ENCODE measurements around the gene LMBR1L. TPM values are rescaled to one million over a fixed set of nuclear protein-coding genes. Genes with fewer than 3 reads are reported as not detected.

Gene LMBR1L
- polyA plus RNA-seq, 1 donor, result 50.3 TPM

DNA sequence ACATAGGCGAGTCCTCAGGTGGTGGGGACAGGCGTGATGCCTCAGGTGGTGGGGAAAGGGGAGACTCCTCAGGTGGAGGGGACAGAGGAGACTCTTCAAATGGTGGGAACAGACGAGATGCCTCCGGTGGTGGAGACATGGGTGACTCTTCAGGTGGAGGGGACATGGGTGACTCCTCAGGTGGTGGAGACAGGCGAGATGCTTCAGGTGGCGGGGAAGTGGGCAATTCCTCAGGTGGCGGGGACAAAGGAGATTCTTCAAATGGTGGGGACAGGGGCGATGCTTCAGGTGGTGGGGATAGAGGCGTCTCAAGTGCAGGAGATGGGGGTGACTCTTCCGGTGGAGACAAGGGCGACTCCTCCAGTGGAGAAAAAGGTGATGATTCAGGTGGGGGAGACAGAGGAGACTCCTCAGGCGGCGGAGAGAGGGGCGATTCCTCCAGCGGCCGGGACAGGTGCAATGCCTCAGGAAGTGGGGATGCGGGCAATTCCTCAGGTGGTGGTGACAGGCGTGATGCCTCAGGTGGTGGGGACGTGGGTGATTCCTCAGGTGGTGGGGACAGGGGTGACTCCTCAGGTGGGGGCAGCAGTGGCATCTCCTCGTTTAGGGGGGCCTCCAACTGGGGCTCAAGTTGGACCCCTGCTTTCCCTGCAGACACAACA, 58.7 kb downstream of the LMBR1L start:
- no peak for DNase-seq

DNA sequence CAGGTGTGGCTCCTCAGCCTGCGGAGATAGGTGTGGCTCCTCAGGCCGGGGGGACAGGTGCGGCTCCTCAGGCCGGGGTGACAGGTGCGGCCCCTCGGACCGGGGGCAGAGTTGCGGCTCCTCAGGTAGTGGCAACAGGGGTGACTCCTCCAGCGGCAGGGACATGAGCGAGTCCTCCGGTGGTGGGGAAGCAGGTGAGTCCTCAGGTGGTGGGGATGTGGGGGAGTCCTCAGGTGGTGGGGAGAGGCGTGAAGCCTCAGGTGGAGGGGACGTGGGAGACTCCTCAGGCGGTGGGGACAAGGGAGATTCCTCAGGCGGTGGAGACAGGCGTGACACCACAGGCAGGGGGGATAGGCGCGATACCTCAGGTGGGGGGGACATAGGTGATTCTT, 59.3 kb downstream of the LMBR1L start:
- DNase-seq, result no peak

DNA sequence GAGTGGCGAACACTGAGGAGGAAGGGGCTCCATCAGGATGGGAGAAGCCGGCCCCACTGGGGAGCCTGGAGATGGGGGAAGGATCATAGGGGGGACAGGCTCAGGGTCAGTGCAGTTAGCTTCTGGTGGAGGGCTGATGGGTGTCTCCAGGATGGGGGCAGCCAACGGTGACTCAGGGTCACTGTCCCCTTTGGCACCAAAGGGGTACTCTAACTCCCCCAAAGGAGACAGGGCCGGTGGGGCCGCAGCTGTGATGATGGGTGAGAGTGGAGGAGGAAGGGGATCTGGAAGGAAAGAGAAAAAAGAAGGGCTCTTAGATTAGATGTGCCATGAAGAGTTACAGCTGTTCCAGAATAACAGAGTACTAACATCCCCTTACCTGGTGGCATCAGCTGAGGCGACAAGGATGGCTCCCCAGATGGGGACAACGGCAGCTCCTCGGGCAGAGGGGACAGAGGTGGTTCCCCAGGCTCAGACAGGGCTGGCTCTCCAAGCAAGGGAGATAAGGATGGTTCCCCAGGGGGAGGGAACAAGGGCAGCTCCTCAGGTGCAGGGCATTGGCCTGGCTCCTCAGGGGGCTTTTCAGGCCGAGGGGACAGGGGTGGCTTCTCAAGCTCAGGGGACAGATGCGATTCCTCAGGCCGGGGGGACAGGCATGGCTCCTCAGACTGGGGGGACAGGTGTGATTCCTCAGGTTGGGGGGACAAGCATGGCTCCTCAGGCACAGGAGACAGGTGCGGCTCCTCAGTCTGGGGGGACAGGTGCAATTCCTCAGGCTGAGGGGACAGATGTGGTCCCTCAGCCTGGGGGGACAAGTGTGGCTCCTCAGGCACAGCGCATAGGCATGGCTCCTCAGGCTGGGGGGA, 59.9 kb downstream of the LMBR1L start:
- DNase-seq, result no peak

DNA sequence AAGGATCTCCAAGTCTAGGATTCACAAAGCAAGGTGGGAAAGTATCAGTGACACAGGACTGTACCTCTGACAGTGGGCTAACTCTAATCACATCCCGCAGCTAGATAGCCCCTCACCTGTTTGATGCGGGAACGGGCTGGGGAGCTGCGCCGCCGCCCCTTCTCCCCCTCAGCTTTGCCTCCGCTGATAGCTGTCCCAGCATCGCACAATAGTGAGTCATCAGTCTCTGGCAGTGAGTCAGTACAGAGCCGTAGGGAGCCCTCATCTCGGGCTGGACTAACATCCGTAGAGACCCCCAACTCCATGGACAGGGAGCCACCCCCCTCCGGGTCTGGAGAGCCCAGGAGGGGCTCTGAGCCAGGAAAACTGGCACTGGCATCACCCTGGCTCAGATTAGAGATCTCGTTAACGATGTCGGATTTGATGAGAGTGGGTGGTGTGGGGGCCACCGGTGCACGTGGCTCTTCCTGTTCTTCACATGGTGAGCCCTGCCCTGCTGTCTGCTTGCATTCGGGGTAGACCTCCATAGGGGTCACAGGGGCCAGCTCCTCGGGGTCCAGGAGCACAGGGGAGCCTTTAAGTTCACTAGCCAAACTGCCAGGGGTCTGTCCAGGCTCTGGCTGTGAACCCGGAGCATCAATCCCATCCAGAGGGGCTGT, 61.0 kb downstream of the LMBR1L start:
- no peak for DNase-seq

DNA sequence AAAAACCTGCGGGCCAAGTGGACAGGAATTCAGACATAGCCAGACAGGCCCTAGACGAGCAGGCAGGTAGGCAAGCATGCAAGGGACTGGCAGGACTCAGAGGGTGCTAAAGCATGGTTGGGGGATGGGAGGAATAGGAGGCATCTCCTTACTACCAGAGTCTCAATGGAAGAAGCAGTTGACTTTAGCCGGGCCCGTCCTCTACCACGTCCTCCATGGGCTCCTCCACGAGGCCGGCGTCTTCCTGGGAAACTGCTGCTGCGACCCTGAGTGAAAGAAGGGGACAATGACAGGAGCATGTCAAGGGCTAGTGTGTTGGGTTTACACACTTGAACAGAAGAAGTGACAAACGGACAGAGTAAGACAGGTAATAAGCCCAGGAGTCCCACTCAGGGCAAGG, 61.7 kb downstream of the LMBR1L start:
- no peak for DNase-seq

Other genes with a start within 250 kb of the LMBR1L start
- 0.37 TPM for gene RND1, start 245.0 kb downstream of the LMBR1L start, polyA plus RNA-seq (ENCODE audit: insufficient read length)
- 20.4 TPM for gene FKBP11, start 185.4 kb downstream of the LMBR1L start, polyA plus RNA-seq (ENCODE audit: insufficient read length)
- 46.1 TPM for gene ARF3, start 153.4 kb downstream of the LMBR1L start, polyA plus RNA-seq (ENCODE audit: insufficient read length)
- 0.84 TPM for gene WNT10B, start 139.1 kb downstream of the LMBR1L start, polyA plus RNA-seq (ENCODE audit: insufficient read length)
- not detected for gene WNT1, start 132.5 kb downstream of the LMBR1L start, polyA plus RNA-seq (ENCODE audit: insufficient read length)
- 32.5 TPM for gene DDN, start 111.5 kb downstream of the LMBR1L start, polyA plus RNA-seq (ENCODE audit: insufficient read length)
- 57.6 TPM for gene PRKAG1, start 92.1 kb downstream of the LMBR1L start, polyA plus RNA-seq (ENCODE audit: insufficient read length)
- gene KMT2D, start 50.1 kb downstream of the LMBR1L start, polyA plus RNA-seq (ENCODE audit: insufficient read length), result 53.2 TPM
- gene RHEBL1, start 40.9 kb downstream of the LMBR1L start, polyA plus RNA-seq (ENCODE audit: insufficient read length), result 2.2 TPM
- gene DHH, start 16.0 kb downstream of the LMBR1L start, polyA plus RNA-seq (ENCODE audit: insufficient read length), result 0.84 TPM
- 835 TPM for gene TUBA1B, start 20.5 kb upstream of the LMBR1L start, polyA plus RNA-seq (ENCODE audit: insufficient read length)
- 757 TPM for gene TUBA1A, start 78.2 kb upstream of the LMBR1L start, polyA plus RNA-seq (ENCODE audit: insufficient read length)
- 53.7 TPM for gene TUBA1C, start 154.2 kb upstream of the LMBR1L start, polyA plus RNA-seq (ENCODE audit: insufficient read length)
- gene PRPH, start 184.3 kb upstream of the LMBR1L start, polyA plus RNA-seq (ENCODE audit: insufficient read length), result 1.4 TPM
- 10.0 TPM for gene TROAP, start 212.4 kb upstream of the LMBR1L start, polyA plus RNA-seq (ENCODE audit: insufficient read length)
- gene C1QL4, start 226.3 kb upstream of the LMBR1L start, polyA plus RNA-seq (ENCODE audit: insufficient read length), result not detected
- 0.39 TPM for gene DNAJC22, start 236.0 kb upstream of the LMBR1L start, polyA plus RNA-seq (ENCODE audit: insufficient read length)